ENCODE results near the gene CCDC89. TPM values are rescaled to one million over a fixed set of nuclear protein-coding genes. Genes with fewer than 3 reads are reported as not detected.

CCDC89 gene
- total RNA-seq, 2 donors from 2014 or later, result 1.4 to 3.6 TPM

DNA sequence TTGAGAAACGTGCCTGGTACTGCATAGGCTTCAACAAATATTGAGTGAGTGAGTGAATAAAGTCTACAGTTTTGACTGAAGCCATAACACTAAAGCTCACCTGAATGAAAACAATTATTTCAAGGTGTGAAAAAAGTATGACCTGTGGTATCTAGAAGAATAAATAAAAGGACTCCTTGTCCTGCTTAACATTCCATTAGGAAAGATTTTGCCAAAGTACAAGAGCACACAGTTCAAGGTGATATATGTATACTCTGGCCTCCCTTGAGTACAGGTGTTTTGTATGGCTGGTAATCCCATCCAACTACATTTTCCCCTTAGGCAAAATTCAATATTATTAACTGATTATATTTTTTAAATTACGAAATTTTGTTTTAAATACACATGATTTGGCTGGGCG is 19.3 kb downstream of the CCDC89 start:
- H3K27ac ChIP-seq, result no peak overlapping the region
- TF ChIP-seq, protein P1, sequence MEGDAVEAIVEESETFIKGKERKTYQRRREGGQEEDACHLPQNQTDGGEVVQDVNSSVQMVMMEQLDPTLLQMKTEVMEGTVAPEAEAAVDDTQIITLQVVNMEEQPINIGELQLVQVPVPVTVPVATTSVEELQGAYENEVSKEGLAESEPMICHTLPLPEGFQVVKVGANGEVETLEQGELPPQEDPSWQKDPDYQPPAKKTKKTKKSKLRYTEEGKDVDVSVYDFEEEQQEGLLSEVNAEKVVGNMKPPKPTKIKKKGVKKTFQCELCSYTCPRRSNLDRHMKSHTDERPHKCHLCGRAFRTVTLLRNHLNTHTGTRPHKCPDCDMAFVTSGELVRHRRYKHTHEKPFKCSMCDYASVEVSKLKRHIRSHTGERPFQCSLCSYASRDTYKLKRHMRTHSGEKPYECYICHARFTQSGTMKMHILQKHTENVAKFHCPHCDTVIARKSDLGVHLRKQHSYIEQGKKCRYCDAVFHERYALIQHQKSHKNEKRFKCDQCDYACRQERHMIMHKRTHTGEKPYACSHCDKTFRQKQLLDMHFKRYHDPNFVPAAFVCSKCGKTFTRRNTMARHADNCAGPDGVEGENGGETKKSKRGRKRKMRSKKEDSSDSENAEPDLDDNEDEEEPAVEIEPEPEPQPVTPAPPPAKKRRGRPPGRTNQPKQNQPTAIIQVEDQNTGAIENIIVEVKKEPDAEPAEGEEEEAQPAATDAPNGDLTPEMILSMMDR (IDR thresholded peaks at IDR 0.05), result no peak
- no peak for TF ChIP-seq POLR2AphosphoS5 (IDR thresholded peaks at IDR 0.05)
- no peak for TF ChIP-seq POLR2A (IDR thresholded peaks at IDR 0.05)
- intact Hi-C loops (cut with DNase I), result no loop called here

GRCh38 chr11:85665733-85666132 is 20.3 kb downstream of the CCDC89 start:
- peak overlapping the region; percentile 95 to 98 for H3K27ac ChIP-seq
- peak overlapping the region in 1 of 2 donors; percentile 93 for H3K4me3 ChIP-seq
- no peaks in the 10 kb centered on the region for H3K36me3 ChIP-seq
- intact Hi-C loops (cut with DNase I), result loop anchor here (2.0 kb wide), 1 partner anchor 37 kb away; the partner anchor contains the start of gene TMEM126B
- no peaks in the 10 kb centered on the region for H3K27me3 ChIP-seq (replicated peaks; ENCODE audit: insufficient read depth)
- WGBS, result 73% methylated on average over 5 of the region's 5 CpGs
- peaks cover 2% of the 10 kb centered on the region for H3K4me1 ChIP-seq (replicated peaks)
- H3K9me3 ChIP-seq, result no peaks in the 10 kb centered on the region
- TF ChIP-seq, protein P1 (IDR thresholded peaks at IDR 0.05), result no peak
- no peak for TF ChIP-seq POLR2AphosphoS5 (IDR thresholded peaks at IDR 0.05)
- no peak for TF ChIP-seq POLR2A (IDR thresholded peaks at IDR 0.05)
- no peak for DNase-seq (ENCODE audit: low spot score)

More for the DNA sequence above, 19.3 kb downstream of the CCDC89 start:
- Histone ChIP-seq H3K36me3 (no peaks in the 10 kb centered on the region), H3K27me3 (replicated peaks; ENCODE audit: insufficient read depth) (no peaks in the 10 kb centered on the region), H3K9me3 (no peaks in the 10 kb centered on the region), H3K4me3 (no peak overlapping the region), H3K4me1 (replicated peaks) (peaks cover 2% of the 10 kb centered on the region)
- DNase-seq (ENCODE audit: low spot score), result no peak
- 86% methylated on average over 3 of the region's 3 CpGs for WGBS

DNA sequence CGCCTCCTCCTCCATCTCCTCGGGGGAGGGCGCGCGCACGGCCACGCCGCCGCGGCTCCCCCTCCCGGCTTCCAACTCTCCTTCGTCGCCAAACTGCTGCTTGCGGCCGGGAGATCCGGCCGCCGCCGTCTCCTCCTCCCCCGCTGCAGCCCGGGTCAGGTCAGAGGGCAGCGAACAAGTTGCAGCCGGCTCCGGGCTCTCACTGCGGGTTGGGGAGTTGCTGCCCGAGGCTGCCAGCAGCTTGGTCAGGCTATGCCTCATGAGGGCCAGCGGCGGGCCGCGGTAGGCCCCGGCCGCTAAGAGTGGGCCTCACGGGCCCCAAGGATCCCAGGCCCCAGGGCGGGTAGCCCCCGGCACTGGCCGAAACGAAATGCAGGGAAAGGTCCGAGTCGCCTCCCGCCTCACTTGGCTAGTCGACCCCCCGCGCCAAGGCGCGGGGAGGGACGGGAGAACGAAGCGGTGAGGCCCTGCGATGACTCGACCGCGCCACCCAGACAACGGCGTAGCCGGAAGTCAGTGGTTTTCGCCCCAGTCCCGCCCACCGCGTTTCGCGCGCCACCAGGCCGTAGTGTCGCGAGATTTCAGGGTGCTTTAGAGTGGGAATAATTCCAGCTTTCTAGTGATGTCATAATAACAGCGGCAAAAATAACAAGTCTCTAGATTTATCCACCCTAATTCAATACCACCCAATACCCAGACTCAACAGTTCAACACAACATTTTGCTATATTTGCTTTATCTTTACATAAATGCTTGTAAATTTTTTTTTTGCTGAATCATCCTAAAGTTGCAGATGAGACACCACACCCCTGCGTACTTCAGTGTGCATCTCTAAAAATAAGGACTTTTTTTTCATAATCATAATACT is 21.1 kb downstream of the CCDC89 start, which contains the start of gene CREBZF:
Gene CREBZF, minus strand, starts transcription at position 515 of the 867 bp plus-strand sequence. Its CDS starts 254 bp downstream, at position 261.
- TF ChIP-seq, protein P1 (IDR thresholded peaks at IDR 0.05), result peak in 1 of 4 experiments; percentile 3
- peak; percentile 98 for TF ChIP-seq POLR2A (IDR thresholded peaks at IDR 0.05)
- TF ChIP-seq POLR2AphosphoS5 (IDR thresholded peaks at IDR 0.05), result peak; percentile 96
- Histone ChIP-seq H3K27me3 (replicated peaks; ENCODE audit: insufficient read depth) (no peaks in the 10 kb centered on the region), H3K9me3 (no peaks in the 10 kb centered on the region), H3K4me3 (peak within 1 kb of the TSS; percentile 78 to 93), H3K27ac (peak within 1 kb of the TSS; percentile 95 to 98), H3K4me1 (replicated peaks) (peaks cover 2% of the 10 kb centered on the region), H3K36me3 (no peaks in the 10 kb centered on the region)
- intact Hi-C loops (cut with DNase I), result loop anchor here (2.0 kb wide), 1 partner anchor 36 kb away; the partner anchor contains the start of gene TMEM126B
- under 1% methylated on average over 67 of the region's 67 CpGs for WGBS
- DNase-seq (ENCODE audit: low spot score), result peak; percentile 92

- Histone ChIP-seq H3K27ac (peak overlapping the region; percentile 95 to 98), H3K9me3 (no peaks in the 10 kb centered on the region), H3K4me1 (replicated peaks) (peaks cover 2% of the 10 kb centered on the region), H3K4me3 (peak overlapping the region; percentile 78 to 93), H3K36me3 (no peaks in the 10 kb centered on the region), H3K27me3 (replicated peaks; ENCODE audit: insufficient read depth) (no peaks in the 10 kb centered on the region)
- intact Hi-C loops (cut with DNase I), result loop anchor here (2.0 kb wide), 1 partner anchor 35 kb away; the partner anchor contains the start of gene TMEM126B
- TF ChIP-seq POLR2AphosphoS5 (IDR thresholded peaks at IDR 0.05) (peak; percentile 36), POLR2A (IDR thresholded peaks at IDR 0.05) (peak; percentile 34)
- TF ChIP-seq, protein P1 (IDR thresholded peaks at IDR 0.05), result peak; percentile 36 to 75 (median 63)
- peak; percentile 84 for DNase-seq (ENCODE audit: low spot score)
- under 1% methylated on average over 72 of the region's 73 CpGs for WGBS
Observed at GRCh38 chr11:85663753-85664614, 22.0 kb downstream of the CCDC89 start.

Measured in prostate gland (tissue), 2 donors.